GM18868 (cell line): ENCODE results near the gene S100B.
"Not testable (repeated sequence)": the region's sequence is repeated elsewhere in the genome, so short reads cannot be mapped to it uniquely, and the experiment has no call there.

Source experiments
- ATAC-seq: cut with Tn5 transposase; IDR thresholded peaks from one replicate; pipeline ENCODE4 v1.9.1; 2021; ENCODE audit warnings: mild to moderate bottlenecking, moderate library complexity; ENCODE audit not compliant: unreplicated experiment

The S100B gene

DNA sequence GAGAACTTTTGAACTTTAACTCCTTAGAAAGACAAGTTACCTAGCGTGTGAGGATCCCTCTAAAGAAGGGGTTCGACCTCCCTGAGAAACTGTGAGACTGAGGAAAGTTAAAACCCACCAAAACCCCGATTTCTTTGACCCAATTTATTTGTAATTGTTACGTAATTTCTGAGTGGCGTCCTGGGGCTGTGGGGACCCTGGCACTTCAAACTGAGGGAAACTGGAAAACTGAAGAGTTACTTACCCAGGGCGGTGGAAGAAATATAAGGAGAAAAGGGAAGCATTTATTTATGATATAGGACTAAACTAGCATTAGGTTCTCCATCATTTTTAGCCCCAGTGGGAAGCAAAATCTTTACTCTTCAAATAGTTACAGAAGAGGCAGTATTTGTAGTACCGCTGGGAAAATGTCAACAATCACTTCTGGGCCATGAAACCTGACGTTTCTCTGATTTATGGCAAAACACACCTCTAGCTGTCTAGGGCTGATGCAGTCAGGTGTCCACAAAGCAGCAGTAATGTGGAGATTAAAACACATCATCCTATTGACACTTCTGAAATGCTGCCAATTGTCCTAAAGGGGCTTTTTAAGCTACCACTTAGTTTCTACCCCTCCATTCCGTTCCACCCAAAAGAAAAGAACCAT is 430 bp downstream of the S100B start:
- ATAC-seq = no peak

GRCh38 chr21:46603228-46603627 is 1.7 kb downstream of the S100B start:
- no peak for ATAC-seq

DNA sequence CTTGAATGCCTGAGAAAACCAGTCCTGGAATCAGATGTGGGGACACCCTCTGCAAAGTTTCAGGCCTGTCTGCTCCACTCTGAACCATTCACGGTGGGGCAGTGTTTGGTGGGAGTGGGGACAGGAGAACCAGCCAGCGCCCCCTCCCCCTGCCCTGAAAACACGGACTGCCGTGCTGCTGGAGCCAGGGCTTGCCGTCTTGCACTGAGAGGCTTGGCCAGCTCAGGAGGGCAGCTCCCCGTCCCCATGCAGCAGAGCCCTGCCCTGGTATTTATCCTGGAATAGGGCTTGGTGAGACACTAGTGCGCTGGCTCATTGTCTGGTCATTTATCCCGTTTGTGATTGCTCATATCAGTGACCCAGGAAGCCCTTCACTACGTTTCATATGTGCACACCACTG is 3.9 kb downstream of the S100B start:
- ATAC-seq = no peak

GRCh38 chr21:46600305-46600704 is 4.6 kb downstream of the S100B start:
- no peak for ATAC-seq

DNA sequence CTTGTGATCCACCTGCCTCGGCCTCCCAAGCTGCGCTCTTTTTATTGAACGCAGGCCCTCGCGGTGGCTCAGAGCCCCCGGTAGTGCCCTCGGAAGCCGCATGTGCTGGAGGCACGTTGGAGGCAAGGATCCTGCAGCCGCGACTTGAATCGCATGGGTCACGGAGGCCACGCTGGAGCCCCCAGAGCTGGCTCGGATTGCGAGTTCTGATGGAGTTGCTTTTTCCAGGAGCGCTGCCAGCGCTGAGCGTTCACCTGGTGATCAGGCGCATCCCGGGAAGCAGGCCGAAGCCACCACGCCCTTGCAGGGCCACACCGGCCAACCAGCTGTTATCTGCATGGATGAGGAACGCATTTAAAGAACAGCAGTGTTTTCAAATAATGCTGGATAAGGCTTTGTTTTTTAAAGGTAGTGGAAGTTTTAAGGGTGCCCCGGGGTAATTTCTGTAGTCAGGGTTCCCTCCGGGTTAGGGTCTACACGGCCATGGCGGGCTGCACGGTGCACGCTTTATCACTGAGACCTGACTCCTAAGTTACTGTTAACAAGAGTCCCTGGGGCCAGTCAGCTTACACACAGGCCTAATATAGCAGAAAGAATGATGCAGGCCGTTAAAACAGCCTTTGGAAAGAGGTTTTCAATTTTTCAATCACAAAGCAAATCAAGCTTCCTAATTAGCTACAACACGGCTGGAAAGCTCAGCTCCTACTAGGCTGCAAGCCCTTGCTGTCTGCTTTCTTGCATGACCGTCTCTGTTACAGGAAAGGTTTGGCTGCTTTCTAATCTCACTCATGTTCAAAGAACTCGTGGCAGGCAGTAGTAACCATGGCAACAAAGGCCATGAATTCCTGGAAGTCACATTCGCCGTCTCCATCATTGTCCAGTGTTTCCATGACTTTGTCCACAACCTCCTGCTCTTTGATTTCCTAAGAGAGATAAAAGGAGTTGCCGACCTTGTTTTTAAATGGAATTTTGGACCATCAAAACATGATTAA is 6.0 kb downstream of the S100B start:
- no peak for ATAC-seq

DNA sequence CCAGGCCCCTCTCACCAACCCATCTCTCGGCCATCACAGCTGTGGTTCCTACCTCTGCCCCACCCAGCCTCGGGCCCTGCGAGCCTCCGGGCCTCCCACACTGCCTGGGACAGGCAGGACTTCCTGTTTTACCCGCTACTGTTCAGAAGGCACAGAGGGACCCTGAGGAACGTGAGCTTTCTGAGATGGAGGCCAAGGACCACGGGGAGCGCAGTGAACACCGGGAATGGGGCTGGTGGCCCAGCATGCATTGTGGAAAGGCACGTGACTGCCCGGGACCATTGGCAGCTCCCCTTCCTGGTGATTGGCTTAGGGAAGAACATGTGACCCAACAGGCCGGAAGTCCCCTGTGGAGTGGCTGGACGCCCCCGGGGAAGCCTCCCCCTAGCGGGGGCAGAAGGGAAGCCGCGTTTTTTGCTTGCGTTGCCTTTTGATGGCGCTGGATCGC is 7.0 kb downstream of the S100B start:
- no peak for ATAC-seq

DNA sequence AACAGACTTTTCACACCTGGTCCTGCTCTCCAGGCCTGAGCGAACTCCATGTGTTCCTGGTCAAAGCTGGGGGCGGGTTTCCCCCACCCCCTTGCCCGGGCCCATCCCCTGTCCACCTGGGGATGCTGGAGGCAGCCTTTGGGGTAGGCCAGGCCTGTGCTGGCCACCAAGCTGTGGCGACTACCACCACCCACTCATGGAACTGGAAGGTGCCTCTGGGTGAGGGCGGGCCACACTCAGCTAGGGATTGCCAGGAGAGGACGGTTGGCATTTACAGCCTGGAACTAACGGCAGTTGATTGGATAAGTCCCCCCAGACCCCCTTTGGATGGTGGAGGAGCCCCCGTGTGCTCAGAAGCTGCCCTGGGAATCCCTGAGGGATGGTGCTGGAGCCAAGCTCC is 7.9 kb downstream of the S100B start:
- ATAC-seq = no peak

DNA sequence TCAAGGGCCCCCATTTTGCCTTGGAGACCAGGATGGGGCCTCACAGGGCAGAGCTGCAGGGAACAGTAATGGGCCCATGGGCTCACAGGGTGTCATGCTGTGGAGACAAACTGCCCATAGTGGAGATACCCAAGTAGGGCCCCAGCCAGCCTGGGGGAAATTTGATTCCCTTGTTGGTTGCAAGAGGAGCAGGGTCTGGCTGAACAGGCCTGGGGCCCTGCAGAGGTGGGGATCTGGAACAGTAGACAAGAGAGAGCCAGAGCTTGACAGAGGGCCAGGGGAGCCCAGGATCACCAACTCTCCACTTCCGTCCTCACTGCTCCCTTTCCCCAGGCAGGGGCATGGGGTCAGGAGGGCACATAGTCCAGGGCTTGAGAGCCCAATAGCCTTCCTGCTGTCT is 8.7 kb downstream of the S100B start:
- no peak for ATAC-seq

DNA sequence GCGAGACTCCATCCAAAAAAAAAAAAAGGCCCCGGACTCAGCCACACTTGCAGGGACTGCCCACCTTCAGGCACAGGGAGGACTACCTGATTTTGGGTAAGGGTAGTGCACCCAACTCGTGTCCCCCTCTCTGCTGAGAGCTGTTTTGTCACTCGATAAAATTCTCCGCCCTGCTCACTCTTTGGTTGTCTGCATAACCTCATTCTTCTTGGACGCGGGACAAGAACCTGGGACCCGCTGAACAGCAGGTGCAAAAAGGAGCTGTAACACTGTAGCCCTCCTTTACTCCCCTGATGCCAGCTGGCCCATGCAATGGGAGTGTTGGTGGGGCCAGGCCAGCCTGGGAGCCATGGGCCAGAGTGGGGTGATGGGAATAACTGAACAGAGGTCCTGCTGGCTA is 10.6 kb downstream of the S100B start:
- ATAC-seq = no peak

GRCh38 chr21:46585191-46585953 is 19.5 kb downstream of the S100B start:
- no peak for ATAC-seq

DNA sequence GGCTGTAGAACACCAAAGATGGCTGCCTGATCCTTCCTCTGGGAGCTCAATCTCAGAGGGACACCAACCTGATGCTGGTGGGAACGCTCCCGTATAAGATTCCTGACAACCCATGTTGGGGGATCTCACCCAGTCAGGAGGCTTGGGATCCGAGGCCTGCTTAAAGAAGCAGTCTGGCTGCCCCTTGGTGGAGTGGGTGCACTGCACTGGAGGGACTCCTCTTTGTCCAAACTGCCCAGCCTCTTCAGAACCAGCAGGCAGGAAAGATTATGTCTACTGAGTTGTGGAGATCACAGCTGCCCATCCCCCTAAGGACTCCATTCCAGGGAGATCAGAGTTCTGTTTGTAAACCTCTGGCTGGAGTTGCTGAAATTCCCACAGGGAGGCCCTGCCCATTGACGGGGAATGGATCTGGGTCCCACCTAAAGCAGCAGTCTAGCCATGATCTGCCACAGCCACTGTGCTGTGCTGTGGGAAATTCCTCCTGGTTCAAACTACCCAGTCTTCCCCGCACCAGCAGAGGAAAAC is 23.0 kb downstream of the S100B start:
- no peak for ATAC-seq

GRCh38 chr21:46579394-46579793 is 25.5 kb downstream of the S100B start:
- ATAC-seq = not testable (repeated sequence)

DNA sequence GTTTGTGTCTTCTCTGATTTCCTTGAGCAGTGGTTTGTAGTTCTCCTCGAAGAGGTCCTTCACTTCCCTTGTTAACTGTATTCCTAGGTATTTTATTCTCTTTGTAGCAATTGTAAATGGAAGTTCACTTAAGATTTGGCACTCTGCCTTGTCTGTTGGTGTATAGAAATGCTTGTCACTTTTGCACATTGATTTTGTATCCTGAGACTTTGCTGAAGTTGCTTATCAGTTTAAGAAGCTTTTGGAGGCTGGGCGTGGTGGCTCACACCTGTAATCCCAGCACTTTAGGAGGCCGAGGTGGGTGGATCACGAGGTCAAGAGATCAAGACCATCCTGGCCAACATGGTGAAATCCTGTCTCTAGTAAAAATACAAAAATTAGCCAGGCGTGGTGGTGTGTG is 27.1 kb downstream of the S100B start:
- ATAC-seq = not testable (repeated sequence)

DNA sequence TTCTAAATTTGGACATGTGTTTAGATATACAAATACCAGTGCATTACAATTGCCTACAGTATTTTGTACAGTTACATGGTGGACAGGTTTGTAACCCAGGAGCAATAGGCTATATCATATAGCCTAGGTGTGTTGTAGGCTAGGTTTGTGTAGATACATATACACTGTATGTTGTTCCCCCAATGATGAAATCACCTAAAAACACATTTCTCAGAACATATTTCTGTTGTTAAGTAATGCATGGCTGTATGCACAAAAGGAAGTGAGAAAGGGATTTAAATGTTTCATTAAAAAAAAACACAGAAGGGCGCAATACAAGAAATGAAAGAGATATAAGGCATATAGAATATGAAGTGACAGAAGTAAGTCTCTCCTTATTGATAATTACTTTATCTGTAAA is 32.0 kb downstream of the S100B start:
- no peak for ATAC-seq

GRCh38 chr21:46570631-46571030 is 34.3 kb downstream of the S100B start:
- no peak for ATAC-seq

GRCh38 chr21:46570119-46570518 is 34.8 kb downstream of the S100B start:
- no peak for ATAC-seq

GRCh38 chr21:46569081-46569480 is 35.8 kb downstream of the S100B start:
- ATAC-seq = no peak

- ATAC-seq = no peak
Observed at GRCh38 chr21:46568562-46568961, 36.3 kb downstream of the S100B start.

DNA sequence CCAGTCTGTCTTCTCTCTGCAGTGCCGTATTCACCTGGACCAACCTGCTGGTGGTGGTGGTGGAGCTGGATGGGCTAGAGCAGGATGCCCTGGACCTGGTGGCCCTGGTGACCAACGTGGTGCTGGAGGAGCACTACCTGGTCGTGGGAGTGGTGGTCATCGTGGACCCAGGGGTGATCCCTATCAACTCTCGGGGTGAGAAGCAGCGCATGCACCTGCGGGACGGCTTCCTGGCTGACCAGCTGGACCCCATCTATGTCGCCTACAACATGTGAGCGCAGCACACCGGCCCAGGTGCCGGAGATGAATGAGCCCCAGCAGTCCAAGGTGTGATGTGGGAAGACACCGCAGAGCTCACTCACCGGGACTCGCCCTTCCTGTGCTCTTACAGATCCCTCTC is 37.5 kb downstream of the S100B start:
- no peak for ATAC-seq

DNA sequence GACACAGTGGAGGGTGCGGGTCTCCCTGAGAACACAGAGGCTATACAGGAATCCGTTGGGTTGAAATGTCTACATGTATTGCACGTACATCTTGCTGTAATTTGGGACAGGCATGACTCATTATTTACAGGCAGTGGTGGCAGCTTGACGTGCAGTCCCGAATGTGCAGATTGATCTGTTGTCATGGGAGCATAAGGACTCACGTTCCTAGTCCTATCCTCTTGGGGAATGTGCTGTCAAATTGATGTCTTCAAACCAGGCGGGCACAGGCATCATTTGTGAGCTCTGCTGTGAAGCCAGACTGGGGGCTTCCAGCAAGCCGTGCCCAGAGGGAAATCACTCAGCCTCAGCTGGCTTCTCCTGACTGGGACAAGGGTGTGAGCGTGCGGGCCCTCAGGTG is 40.5 kb downstream of the S100B start:
- no peak for ATAC-seq

DNA sequence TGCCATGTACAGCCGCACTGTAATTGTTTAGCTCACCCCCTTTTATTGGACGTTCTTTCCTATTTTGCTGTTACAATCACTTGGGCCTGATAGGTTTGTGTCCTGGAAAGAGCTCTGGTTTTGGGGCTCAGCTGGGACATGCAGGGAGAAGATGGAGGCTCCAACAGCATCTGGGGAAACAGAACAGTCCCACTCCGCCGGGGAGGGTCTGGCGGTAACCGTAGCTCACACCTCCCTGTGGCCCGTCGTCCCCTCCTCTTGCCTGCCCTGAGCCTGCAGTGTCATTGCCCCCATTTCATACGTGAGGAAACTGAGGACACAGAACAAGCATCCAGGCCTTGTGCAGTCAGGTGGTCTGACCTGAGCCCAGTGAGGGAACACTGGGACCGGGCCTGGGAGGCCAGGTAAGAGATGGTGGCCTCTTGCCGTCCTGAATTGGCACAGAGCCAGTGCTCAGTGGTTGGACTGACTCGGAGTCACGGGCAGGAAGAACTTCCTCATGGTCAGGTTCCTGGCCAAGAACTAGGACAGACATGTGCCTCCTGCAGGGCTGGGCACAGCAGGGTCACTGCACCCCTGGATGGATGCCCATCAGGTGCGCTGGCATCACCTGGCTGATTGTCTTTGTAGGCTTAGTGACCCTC is 41.8 kb downstream of the S100B start:
- no peak for ATAC-seq
